DMS114 treated with DMSO at 0.1 percent for 48 hours (cell line): ENCODE measurements around the gene TMEM270.
"Not testable (repeated sequence)": the region's sequence is repeated elsewhere in the genome, so short reads cannot be mapped to it uniquely, and the experiment has no call there.

ENCODE experiments used
- DNase-seq: peaks from one replicate; lab custom pipeline; 2025; ENCODE audit not compliant: unreplicated experiment; lab: John Stamatoyannopoulos, UW

TMEM270 gene

GRCh38 chr7:73860859-73861258 is at the start of gene TMEM270:
TMEM270 (plus strand) TSS chr7:73861159; CDS start chr7:73861195, 36 bp downstream.
- no peak for DNase-seq

- DNase-seq = no peak
Measured at GRCh38 chr7:73811760-73812168, 49.2 kb upstream of the TMEM270 start.

- DNase-seq = no peak
Measured at GRCh38 chr7:73812996-73813395, 48.0 kb upstream of the TMEM270 start.

GRCh38 chr7:73815436-73815835 is 45.5 kb upstream of the TMEM270 start:
- no peak for DNase-seq

- DNase-seq = no peak
Measured at GRCh38 chr7:73817121-73817520, 43.8 kb upstream of the TMEM270 start.

- no peak for DNase-seq
Measured at GRCh38 chr7:73820013-73820412, 40.9 kb upstream of the TMEM270 start.

- not testable (repeated sequence) for DNase-seq
Measured at GRCh38 chr7:73821597-73822285, 39.2 kb upstream of the TMEM270 start.

- DNase-seq = no peak
Measured at GRCh38 chr7:73822319-73823173, 38.4 kb upstream of the TMEM270 start.

GRCh38 chr7:73823257-73823656 is 37.7 kb upstream of the TMEM270 start:
- no peak for DNase-seq

GRCh38 chr7:73823873-73824592 is 36.9 kb upstream of the TMEM270 start:
- no peak for DNase-seq

GRCh38 chr7:73824986-73825385 is 36.0 kb upstream of the TMEM270 start:
- DNase-seq = no peak

GRCh38 chr7:73827567-73828106 is 33.3 kb upstream of the TMEM270 start:
- DNase-seq = no peak

- DNase-seq = no peak
Measured at GRCh38 chr7:73828107-73828803, 32.7 kb upstream of the TMEM270 start.

- DNase-seq = no peak
Measured at GRCh38 chr7:73828972-73829371, 32.0 kb upstream of the TMEM270 start.

- DNase-seq = no peak
Measured at GRCh38 chr7:73829505-73829904, 31.5 kb upstream of the TMEM270 start.

- no peak for DNase-seq
Measured at GRCh38 chr7:73829921-73830680, 30.9 kb upstream of the TMEM270 start.

- no peak for DNase-seq
Measured at GRCh38 chr7:73830681-73831583, 30.0 kb upstream of the TMEM270 start, which contains the start of gene CLDN4. CLDN4 (plus strand) TSS chr7:73830996; CDS start chr7:73831202, 206 bp downstream.

GRCh38 chr7:73831584-73831833 is 29.4 kb upstream of the TMEM270 start:
- no peak for DNase-seq
